GM12878 (cell line): ENCODE results near the gene CEACAM1. TPM values are rescaled to one million over a fixed set of nuclear protein-coding genes. Genes with fewer than 3 reads are reported as not detected.

ENCODE experiments used
- ATAC-seq: fragments of 200-7000 bp; cut with Tn5 transposase; 3 replicates; pipeline ENCODE4 v1.9.1; 2020; ENCODE audit warnings: mild to moderate bottlenecking, moderate library complexity
- BruUV-seq: library from RNA; stranded (reverse); fragments of 400-500 nt; replicated peaks from 2 replicates; lab custom pipeline; 2021; lab: Mats Ljungman, UMichigan
- CTCF ChIA-PET: fragments of 300-600 bp; sonication (Branson Sonifier 250); formaldehyde crosslinking; extraction: SDS; loops from one replicate; lab custom pipeline; 2021; ENCODE audit warnings: inconsistent platforms; lab: Yijun Ruan, JAX
- POLR2A ChIA-PET: fragments of 350-600 bp; formaldehyde crosslinking; extraction: SDS; loops from one replicate; lab custom pipeline; 2021; ENCODE audit warnings: inconsistent platforms; lab: Charles Lee
- RAD21 ChIA-PET: fragments of 300-600 bp; sonication (Branson Sonifier 250); formaldehyde crosslinking; loops from one replicate; lab custom pipeline; 2023; ENCODE audit warnings: antibody characterized with exemption; ENCODE audit not compliant: unreplicated experiment; lab: Charles Lee
- SMC1A ChIA-PET: fragments of 300-600 bp; sonication (Branson Sonifier 250); formaldehyde crosslinking; loops from one replicate; lab custom pipeline; 2023; ENCODE audit not compliant: unreplicated experiment, uncharacterized antibody; lab: Charles Lee
- DNase-seq: peaks from one replicate; pipeline ENCODE4 v3.0.0-alpha.2; 2011; ENCODE audit warnings: low read depth, low spot score
- FAIRE-seq: peaks from 3 replicates; lab custom pipeline; 2011; peaks lifted over from hg19 to GRCh38; lab: Jason Lieb, UNC
- H2AFZ ChIP-seq: 2 replicates; pipeline ENCODE4 v1.6.0; 2011; ENCODE audit warnings: low read depth, low read length, control low read depth; ENCODE audit not compliant: control insufficient read depth
- H3K27ac ChIP-seq: 2 replicates; pipeline ENCODE4 v1.5.1; 2011; ENCODE audit warnings: control low read depth; ENCODE audit not compliant: control insufficient read depth, insufficient read depth
- H3K27me3 ChIP-seq, 2 experiments: replicated peaks in 1 of 2; 2 replicates each; pipeline versions ENCODE4 v1.6.0 to v1.6.1; 2011; ENCODE audit warnings: low read length in 1 of 2; ENCODE audit not compliant: control insufficient read depth in 2 of 2, insufficient read depth in 2 of 2
- H3K36me3 ChIP-seq, 2 experiments: 2 replicates each; pipeline ENCODE4 v1.5.1; 2011; ENCODE audit warnings: low read length in 1 of 2; ENCODE audit not compliant: control insufficient read depth in 2 of 2, insufficient read depth in 2 of 2
- H3K4me1 ChIP-seq: 2 replicates; pipeline ENCODE4 v1.6.1; 2011; ENCODE audit warnings: mild to moderate bottlenecking, low read length, moderate library complexity, mixed read lengths; ENCODE audit not compliant: control insufficient read depth, insufficient read depth
- H3K4me2 ChIP-seq: 2 replicates; pipeline ENCODE4 v1.6.0; 2011; ENCODE audit warnings: control low read depth; ENCODE audit not compliant: control insufficient read depth, insufficient read depth
- H3K4me3 ChIP-seq: fragments of 200-600 bp; sonication (generic); 2 replicates; pipeline ENCODE4 v1.5.1; 2016
- H3K79me2 ChIP-seq: 2 replicates; pipeline ENCODE4 v1.6.0; 2011; ENCODE audit warnings: low read length; ENCODE audit not compliant: control insufficient read depth, insufficient read depth
- H3K9ac ChIP-seq: 2 replicates; pipeline ENCODE4 v1.8.0; 2011; ENCODE audit warnings: low read length, control low read depth, mixed read lengths; ENCODE audit not compliant: control insufficient read depth, insufficient read depth
- H3K9me3 ChIP-seq: replicated peaks from 3 replicates; pipeline ENCODE4 v1.5.1; 2011; ENCODE audit warnings: mild to moderate bottlenecking, low read length; ENCODE audit not compliant: control insufficient read depth, insufficient read depth
- H4K20me1 ChIP-seq: 2 replicates; pipeline ENCODE4 v1.6.0; 2011; ENCODE audit not compliant: control insufficient read depth, insufficient read depth
- ATF2 ChIP-seq: IDR thresholded peaks from 2 replicates; pipeline ENCODE4 v1.6.1; 2012; ENCODE audit warnings: low read length, inconsistent platforms
- BMI1 ChIP-seq: fragments of 450-650 bp; IDR thresholded peaks from 2 replicates; pipeline ENCODE4 v1.6.1; 2016; ENCODE audit warnings: mild to moderate bottlenecking, moderate library complexity, borderline replicate concordance
- CBFB ChIP-seq: IDR thresholded peaks from 2 replicates; pipeline ENCODE4 v1.6.1; 2016; ENCODE audit warnings: antibody characterized with exemption, low read depth
- CUX1 ChIP-seq: IDR thresholded peaks from 2 replicates; pipeline ENCODE4 v1.6.1; 2012; ENCODE audit warnings: improper control_type of control experiment, low read depth, low read length; ENCODE audit not compliant: insufficient replicate concordance
- ESRRA ChIP-seq: IDR thresholded peaks from 2 replicates; pipeline ENCODE4 v1.6.1; 2012; ENCODE audit warnings: mild to moderate bottlenecking, low read length, improper control_type of control experiment
- FOXM1 ChIP-seq: IDR thresholded peaks from 2 replicates; pipeline ENCODE4 v1.6.1; 2012; ENCODE audit warnings: low read depth, mild to moderate bottlenecking, inconsistent platforms, low read length, moderate library complexity
- NFIC ChIP-seq: IDR thresholded peaks from 2 replicates; pipeline ENCODE4 v1.6.1; 2012; ENCODE audit warnings: low read depth, mild to moderate bottlenecking, inconsistent platforms, low read length, moderate library complexity
- NFYA ChIP-seq: IDR thresholded peaks from 2 replicates; pipeline ENCODE4 v1.6.1; 2011; ENCODE audit warnings: low read depth, mild to moderate bottlenecking, low read length, improper control_type of control experiment, borderline replicate concordance
- RBBP5 ChIP-seq: fragments of 200-600 bp; sonication (generic); conservative IDR thresholded peaks from 2 replicates; pipeline ENCODE4 v1.6.1; 2016
- SIX5 ChIP-seq: IDR thresholded peaks from 2 replicates; pipeline ENCODE4 v1.6.1; 2011; ENCODE audit warnings: mild to moderate bottlenecking, low read depth, low read length, moderate library complexity; ENCODE audit not compliant: severe bottlenecking
- WRNIP1 ChIP-seq: IDR thresholded peaks from 2 replicates; pipeline ENCODE4 v1.6.1; 2011; ENCODE audit warnings: low read depth, low read length, improper control_type of control experiment, borderline replicate concordance
- ZNF274 ChIP-seq: IDR thresholded peaks from one replicate; pipeline ENCODE4 v1.8.0; 2011; ENCODE audit not compliant: insufficient read length, insufficient read depth
- ZNF384 ChIP-seq: IDR thresholded peaks from 2 replicates; pipeline ENCODE4 v1.6.1; 2012; ENCODE audit warnings: low read depth, mild to moderate bottlenecking, low read length, improper control_type of control experiment, borderline replicate concordance
- WGBS: methylation state at CpG from one replicate; pipeline ENCODE4 v1.1.6; 2016; ENCODE audit warnings: low lambda C conversion rate; ENCODE audit not compliant: insufficient replicate concordance, insufficient coverage; ENCODE audit errors: missing lambda C conversion rate; 5-methylcytosine and 5-hydroxymethylcytosine counted together
- in situ Hi-C: fragments of 300-500 bp; cut with MboI; formaldehyde crosslinking; loops from 9 replicates; pipeline ENCODE4 v1.14.3; 2018; ENCODE audit warnings: mixed read lengths
- intact Hi-C: fragments of 100-400 bp; cut with micrococcal nuclease; formaldehyde crosslinking; loops from one replicate; pipeline ENCODE4 v1.14.2; 2022; ENCODE audit not compliant: unreplicated experiment
- polyA plus RNA-seq, 11 experiments: library from polyadenylated mRNA; depleted of rRNA in 4 of 11; unstranded in 6 of 11; stranded (reverse) in 5 of 11; fragments of >200 nt; fragmentation: Nextera tagmentation in 4 of 11; fragmentation: Illumina TruSeq in 1 of 11; extraction: Ambion mirVana in 4 of 11; extraction: Trizol in 1 of 11; gene quantifications; 1 replicate in 1 of 11; 2 replicates in 10 of 11; pipeline versions ENCODE4 v1.2.1 to v1.2.3, GENCODE V29; 2011 to 2016; ENCODE audit warnings: inconsistent platforms in 2 of 11, missing spikeins in 2 of 11, low read depth in 1 of 11
- total RNA-seq, 4 experiments: library from RNA; depleted of rRNA in 3 of 4; stranded (reverse); fragments of >200 nt in 3 of 4; fragmentation: Illumina TruSeq in 1 of 4; extraction: Trizol in 1 of 4; gene quantifications; 2 replicates each; pipeline versions ENCODE4 v1.2.1 to v1.2.3, GENCODE V29; 2013 to 2021
- TF ChIP-seq, protein P1 (sequence below): IDR thresholded peaks from 2 replicates; pipeline ENCODE4 v1.6.1; 2011; ENCODE audit warnings: borderline replicate concordance, low read depth, mild to moderate bottlenecking, moderate library complexity, mixed read lengths, low read length; ENCODE audit not compliant: insufficient read depth; ENCODE audit errors: extremely low read length

The CEACAM1 gene
- total and polyA plus RNA-seq, 10 of the 15 experiments (the other 5 are each of a cell fraction or from before 2014, with no cell fraction given), result 3.9 to 24.0 (median 6.5) TPM

DNA sequence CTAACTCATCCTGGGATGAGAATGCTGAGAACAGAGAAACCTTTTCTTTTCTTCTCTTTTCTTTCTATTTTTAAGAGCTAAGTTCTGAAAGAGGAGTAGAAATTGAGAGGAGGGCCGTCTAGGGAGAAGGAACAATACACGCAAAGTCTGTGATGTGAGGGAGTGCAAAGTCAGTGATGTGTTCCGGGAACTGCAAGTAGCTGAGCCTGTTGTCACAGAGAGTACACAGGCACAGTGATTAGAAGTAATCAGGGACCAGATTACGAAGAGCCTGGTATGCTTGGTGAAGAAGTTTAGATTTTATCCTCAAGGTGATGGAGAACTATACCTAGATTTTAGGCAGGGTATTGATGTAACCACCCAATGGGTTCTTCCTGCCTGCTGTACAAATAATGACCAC is 53.5 kb downstream of the CEACAM1 start (continued):
- TF ChIP-seq, protein P1, sequence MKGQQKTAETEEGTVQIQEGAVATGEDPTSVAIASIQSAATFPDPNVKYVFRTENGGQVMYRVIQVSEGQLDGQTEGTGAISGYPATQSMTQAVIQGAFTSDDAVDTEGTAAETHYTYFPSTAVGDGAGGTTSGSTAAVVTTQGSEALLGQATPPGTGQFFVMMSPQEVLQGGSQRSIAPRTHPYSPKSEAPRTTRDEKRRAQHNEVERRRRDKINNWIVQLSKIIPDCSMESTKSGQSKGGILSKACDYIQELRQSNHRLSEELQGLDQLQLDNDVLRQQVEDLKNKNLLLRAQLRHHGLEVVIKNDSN, result no peak
- TF ChIP-seq ZNF274, result no peak
- TF ChIP-seq CBFB, result no peak
- TF ChIP-seq ESRRA, result no peak
- no peak for TF ChIP-seq BMI1
- TF ChIP-seq, all 136 proteins: peak for 0

GRCh38 chr19:42473686-42474085 is 54.6 kb downstream of the CEACAM1 start:
- no peaks in the 10 kb centered on the region for H3K27me3 ChIP-seq
- in situ Hi-C loops, result no loop called here
- FAIRE-seq, result no peak
- POLR2A ChIA-PET, result interaction anchor here (0.9 kb wide), 1 partner anchor 12 kb away, joined by 4 read pairs; no protein-coding TSS in a partner anchor
- no peak overlapping the region for H3K9ac ChIP-seq
- no peak overlapping the region for H3K4me3 ChIP-seq
- peaks cover 3% of the 10 kb centered on the region; the same call in 1 of the 2 replicates for H3K4me1 ChIP-seq
- CTCF ChIA-PET, result interaction anchor here (1.3 to 3.5 kb wide), 2 partner anchors 8 to 33 kb away, joined by 3 to 12 read pairs; no protein-coding TSS in a partner anchor
- no peak for TF ChIP-seq WRNIP1
- TF ChIP-seq ATF2, result no peak
- no peak for TF ChIP-seq SIX5
- TF ChIP-seq NFYA, result no peak
- no peak for TF ChIP-seq FOXM1
- no peak for TF ChIP-seq NFIC
- TF ChIP-seq CUX1, result no peak
- no peak for TF ChIP-seq ZNF384
- no peak for TF ChIP-seq RBBP5
- no peaks in the 10 kb centered on the region for H3K79me2 ChIP-seq
- no peak for ATAC-seq
- SMC1A ChIA-PET, result interaction anchor here (1.3 to 3.7 kb wide), 2 partner anchors 14 to 56 kb away, joined by 5 to 20 read pairs; partner anchors contain the start of gene CEACAM1
- RAD21 ChIA-PET, result no interaction called here
- H3K9me3 ChIP-seq, result no peaks in the 10 kb centered on the region
- WGBS, result 66% methylated on average over 6 of the region's 6 CpGs
- H4K20me1 ChIP-seq, result no peaks in the 10 kb centered on the region
- no TSS peak for BruUV-seq
- no peak overlapping the region for H3K4me2 ChIP-seq
- no peak for DNase-seq
- intact Hi-C loops, result no loop called here
- H3K27ac ChIP-seq, result no peak overlapping the region
- no peak overlapping the region for H2AFZ ChIP-seq
- no peaks in the 10 kb centered on the region for H3K36me3 ChIP-seq
